OCI-LY1 (cell line): ENCODE measurements around the gene RPGRIP1L.

ENCODE experiments used
- H2AFZ ChIP-seq: fragments of 200-600 bp; sonication (generic), shearing (Covaris generic); 2 replicates; pipeline ENCODE4 v1.6.0; 2014; ENCODE audit warnings: antibody characterized with exemption, mild to moderate bottlenecking, low read length
- H3F3A ChIP-seq: fragments of 200-600 bp; sonication (generic), shearing (Covaris generic); 2 replicates; pipeline ENCODE4 v1.6.0; 2014; ENCODE audit warnings: mild to moderate bottlenecking, antibody characterized with exemption, low read length, moderate library complexity; ENCODE audit not compliant: insufficient read depth
- H3K27ac ChIP-seq: fragments of 200-600 bp; sonication (generic); 2 replicates; pipeline ENCODE4 v1.5.1; 2014; ENCODE audit warnings: low read length, mixed run types, mild to moderate bottlenecking, low read depth; ENCODE audit not compliant: poor library complexity, severe bottlenecking
- H3K27me3 ChIP-seq: fragments of 200-600 bp; sonication (generic); 2 replicates; pipeline ENCODE4 v1.6.0; 2014; ENCODE audit warnings: antibody characterized with exemption, mild to moderate bottlenecking, low read length, moderate library complexity; ENCODE audit not compliant: insufficient read depth
- H3K36me3 ChIP-seq: fragments of 200-600 bp; sonication (generic); 2 replicates; pipeline ENCODE4 v1.6.1; 2014; ENCODE audit warnings: mild to moderate bottlenecking, antibody characterized with exemption, low read length, moderate library complexity, mixed read lengths; ENCODE audit not compliant: insufficient read depth
- H3K4me1 ChIP-seq: fragments of 200-600 bp; sonication (generic); 2 replicates; pipeline ENCODE4 v1.5.1; 2014; ENCODE audit warnings: mild to moderate bottlenecking, low read length, moderate library complexity; ENCODE audit not compliant: insufficient read depth, severe bottlenecking
- H3K4me2 ChIP-seq: fragments of 200-600 bp; sonication (generic), shearing (Covaris generic); 2 replicates; pipeline ENCODE4 v1.6.1; 2014; ENCODE audit warnings: low read length
- H3K4me3 ChIP-seq: fragments of 200-600 bp; sonication (generic); 2 replicates; pipeline ENCODE4 v1.5.1; 2014; ENCODE audit warnings: low read length, low read depth, mild to moderate bottlenecking, mixed read lengths; ENCODE audit not compliant: poor library complexity, severe bottlenecking
- H3K79me2 ChIP-seq: fragments of 200-600 bp; shearing (Covaris generic); 2 replicates; pipeline ENCODE4 v1.6.1; 2016; ENCODE audit warnings: mixed run types, low read length, mixed read lengths; ENCODE audit not compliant: insufficient read depth
- H3K9ac ChIP-seq: fragments of 200-600 bp; sonication (generic), shearing (Covaris generic); 2 replicates; pipeline ENCODE4 v1.6.1; 2014; ENCODE audit warnings: mild to moderate bottlenecking, low read length, mixed read lengths
- H3K9me2 ChIP-seq: fragments of 200-600 bp; sonication (generic), shearing (Covaris generic); 2 replicates; pipeline ENCODE4 v1.6.1; 2014; ENCODE audit warnings: low read depth, mild to moderate bottlenecking, low read length, mixed read lengths
- H3K9me3 ChIP-seq: fragments of 200-600 bp; shearing (Covaris generic); 2 replicates; pipeline ENCODE4 v1.6.1; 2014; ENCODE audit warnings: low read length, mixed read lengths
- H4K20me1 ChIP-seq: fragments of 200-600 bp; sonication (generic), shearing (Covaris generic); 2 replicates; pipeline ENCODE4 v1.6.0; 2016; ENCODE audit warnings: mild to moderate bottlenecking, low read length; ENCODE audit not compliant: insufficient read depth
- EZH2 ChIP-seq: fragments of 200-600 bp; sonication (generic), shearing (Covaris generic); IDR thresholded peaks from 2 replicates; pipeline ENCODE4 v1.8.0; 2017; ENCODE audit warnings: borderline replicate concordance, mixed run types, mild to moderate bottlenecking, antibody characterized with exemption, low read length, moderate library complexity, mixed read lengths
- TF ChIP-seq, protein P1 (sequence below): fragments of 200-600 bp; sonication (generic), shearing (Covaris generic); IDR thresholded peaks from 2 replicates; pipeline ENCODE4 v1.5.1; 2017; ENCODE audit warnings: mild to moderate bottlenecking, antibody characterized with exemption, low read length, moderate library complexity, mixed read lengths

The RPGRIP1L gene

DNA sequence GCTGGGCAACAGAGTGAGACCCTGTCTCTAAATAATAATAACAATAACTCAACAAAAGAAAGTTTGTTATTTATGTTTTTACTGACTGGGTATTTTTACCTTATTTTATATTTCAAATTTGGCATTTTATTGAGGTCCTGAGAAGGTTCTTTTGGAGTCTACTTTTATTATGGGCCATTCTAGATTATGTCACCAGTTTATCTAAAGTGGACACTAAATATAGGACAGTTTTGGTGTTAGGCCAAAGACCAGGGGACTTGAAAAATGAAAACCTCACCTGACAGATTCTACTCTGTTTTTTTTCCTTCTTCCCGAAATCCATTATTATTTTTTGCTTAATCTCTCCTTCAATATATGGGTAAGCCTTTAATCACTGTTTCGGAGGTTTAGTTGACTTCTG lies 8.4 kb upstream of the RPGRIP1L start:
- Histone ChIP-seq H3K4me3 (no peak overlapping the region), H3K9me3 (no peaks in the 10 kb centered on the region), H3K9ac (no peak overlapping the region), H3K4me2 (no peak overlapping the region), H3K4me1 (no peaks in the 10 kb centered on the region), H3K9me2 (no peaks in the 10 kb centered on the region), H3F3A (no peaks in the 10 kb centered on the region), H3K27ac (no peak overlapping the region), H3K27me3 (no peaks in the 10 kb centered on the region), H2AFZ (no peak overlapping the region), H3K79me2 (peaks cover 30% of the 10 kb centered on the region; the same call in 1 of the 2 replicates), H4K20me1 (no peaks in the 10 kb centered on the region), H3K36me3 (peaks cover 4% of the 10 kb centered on the region)
- TF ChIP-seq, protein P1, sequence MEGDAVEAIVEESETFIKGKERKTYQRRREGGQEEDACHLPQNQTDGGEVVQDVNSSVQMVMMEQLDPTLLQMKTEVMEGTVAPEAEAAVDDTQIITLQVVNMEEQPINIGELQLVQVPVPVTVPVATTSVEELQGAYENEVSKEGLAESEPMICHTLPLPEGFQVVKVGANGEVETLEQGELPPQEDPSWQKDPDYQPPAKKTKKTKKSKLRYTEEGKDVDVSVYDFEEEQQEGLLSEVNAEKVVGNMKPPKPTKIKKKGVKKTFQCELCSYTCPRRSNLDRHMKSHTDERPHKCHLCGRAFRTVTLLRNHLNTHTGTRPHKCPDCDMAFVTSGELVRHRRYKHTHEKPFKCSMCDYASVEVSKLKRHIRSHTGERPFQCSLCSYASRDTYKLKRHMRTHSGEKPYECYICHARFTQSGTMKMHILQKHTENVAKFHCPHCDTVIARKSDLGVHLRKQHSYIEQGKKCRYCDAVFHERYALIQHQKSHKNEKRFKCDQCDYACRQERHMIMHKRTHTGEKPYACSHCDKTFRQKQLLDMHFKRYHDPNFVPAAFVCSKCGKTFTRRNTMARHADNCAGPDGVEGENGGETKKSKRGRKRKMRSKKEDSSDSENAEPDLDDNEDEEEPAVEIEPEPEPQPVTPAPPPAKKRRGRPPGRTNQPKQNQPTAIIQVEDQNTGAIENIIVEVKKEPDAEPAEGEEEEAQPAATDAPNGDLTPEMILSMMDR = no peak
- no peak for TF ChIP-seq EZH2

DNA sequence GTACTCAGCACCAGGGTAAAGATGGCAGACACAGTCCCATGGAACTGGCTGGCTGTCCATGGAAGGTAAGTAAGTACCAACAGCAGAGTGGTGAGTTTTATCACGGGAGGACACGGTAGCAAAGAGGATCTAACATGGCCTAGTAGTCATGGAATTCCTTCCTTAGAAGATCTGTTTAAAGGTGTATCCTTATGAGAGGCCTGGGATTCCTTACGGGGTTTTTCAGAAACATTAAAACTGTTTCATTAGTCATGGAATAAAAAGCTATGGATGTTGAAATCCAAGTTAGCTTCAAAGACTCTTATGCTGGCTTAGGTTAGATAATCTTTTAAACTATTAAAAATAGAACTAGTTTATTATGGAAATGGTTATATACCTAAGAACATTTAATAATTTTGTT lies 7.7 kb upstream of the RPGRIP1L start:
- Histone ChIP-seq H3K4me3 (no peak overlapping the region), H3K36me3 (peaks cover 4% of the 10 kb centered on the region), H3K4me1 (no peaks in the 10 kb centered on the region), H3K27me3 (no peaks in the 10 kb centered on the region), H2AFZ (no peak overlapping the region), H4K20me1 (no peaks in the 10 kb centered on the region), H3K9me2 (no peaks in the 10 kb centered on the region), H3K79me2 (peaks cover 26% of the 10 kb centered on the region), H3K4me2 (no peak overlapping the region), H3F3A (no peaks in the 10 kb centered on the region), H3K9ac (no peak overlapping the region), H3K9me3 (no peaks in the 10 kb centered on the region), H3K27ac (no peak overlapping the region)
- TF ChIP-seq EZH2 = no peak
- TF ChIP-seq, protein P1 = no peak

DNA sequence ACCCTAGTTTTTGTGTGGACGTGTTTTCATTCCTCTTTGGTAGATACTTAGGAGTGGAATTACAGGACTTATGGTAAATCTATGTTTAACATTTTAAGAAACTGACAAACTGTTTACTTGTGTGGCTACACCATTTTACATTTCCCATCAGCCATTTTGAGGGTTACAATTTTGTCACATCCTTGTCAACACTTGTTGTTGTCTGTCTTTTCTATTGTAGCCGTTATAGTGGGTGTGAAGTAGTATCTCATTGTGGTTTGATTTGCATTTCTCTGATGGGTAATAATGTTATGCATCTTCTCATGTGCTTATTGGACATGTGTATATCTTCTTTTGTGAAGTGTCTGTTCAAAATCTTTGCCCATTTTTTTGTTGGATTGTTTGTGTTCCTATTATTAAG lies 4.8 kb upstream of the RPGRIP1L start:
- Histone ChIP-seq H3K9ac (no peak overlapping the region), H3K27ac (no peak overlapping the region), H2AFZ (no peak overlapping the region), H3K4me2 (no peak overlapping the region), H3K27me3 (no peaks in the 10 kb centered on the region), H3K4me1 (peaks cover 17% of the 10 kb centered on the region), H3K4me3 (no peak overlapping the region), H3K79me2 (peaks cover 20% of the 10 kb centered on the region), H3K9me2 (no peaks in the 10 kb centered on the region), H4K20me1 (no peaks in the 10 kb centered on the region), H3K9me3 (no peaks in the 10 kb centered on the region), H3F3A (no peaks in the 10 kb centered on the region), H3K36me3 (peaks cover 4% of the 10 kb centered on the region)
- no peak for TF ChIP-seq EZH2
- TF ChIP-seq, protein P1 = no peak
